AG08396 (cell line): ENCODE data around the gene MXRA8.
"Not testable (repeated sequence)": the region's sequence is repeated elsewhere in the genome, so short reads cannot be mapped to it uniquely, and the experiment has no call there.

ENCODE experiments used
- DNase-seq: peaks from one replicate; pipeline ENCODE4 v3.0.0; 2012; ENCODE audit warnings: low spot score, mixed read lengths

The MXRA8 gene

GRCh38 chr1:1320666-1321448 is 37.5 kb downstream of the MXRA8 start:
- DNase-seq = peak; percentile 66

- DNase-seq = no peak
Observed at GRCh38 chr1:1319646-1319941, 38.8 kb downstream of the MXRA8 start.

GRCh38 chr1:1318777-1319645 is 39.3 kb downstream of the MXRA8 start:
- no peak for DNase-seq

- DNase-seq = peak; percentile 76
Observed at GRCh38 chr1:1318131-1318652, 40.2 kb downstream of the MXRA8 start.

- no peak for DNase-seq
Observed at GRCh38 chr1:1317420-1317819, 40.9 kb downstream of the MXRA8 start.

GRCh38 chr1:1316199-1316598 is 42.2 kb downstream of the MXRA8 start:
- not testable (repeated sequence) for DNase-seq

- DNase-seq = no peak
Observed at GRCh38 chr1:1315435-1315954, 42.9 kb downstream of the MXRA8 start.

- no peak for DNase-seq
Observed at GRCh38 chr1:1314678-1315335, 43.5 kb downstream of the MXRA8 start.

GRCh38 chr1:1314237-1314586 is 44.1 kb downstream of the MXRA8 start:
- no peak for DNase-seq

- no peak for DNase-seq
Observed at GRCh38 chr1:1313500-1314236, 44.7 kb downstream of the MXRA8 start.

- DNase-seq = no peak
Observed at GRCh38 chr1:1312450-1313314, 45.7 kb downstream of the MXRA8 start.

GRCh38 chr1:1311107-1312104 is 46.9 kb downstream of the MXRA8 start:
- no peak for DNase-seq

- no peak for DNase-seq
Observed at GRCh38 chr1:1310476-1311053, 47.8 kb downstream of the MXRA8 start.

GRCh38 chr1:1310109-1310385 is 48.3 kb downstream of the MXRA8 start:
- DNase-seq = no peak

- DNase-seq = no peak
Observed at GRCh38 chr1:1309251-1310108, 48.9 kb downstream of the MXRA8 start.

- DNase-seq = no peak
Observed at GRCh38 chr1:1308756-1309250, 49.6 kb downstream of the MXRA8 start.

- peak; percentile 100 for DNase-seq
Observed at GRCh38 chr1:1307923-1308755, 50.2 kb downstream of the MXRA8 start, which contains the start of the genes ACAP3 and PUSL1. Gene ACAP3 (minus strand): TSS chr1:1307930. CDS start chr1:1307815, 115 bp downstream. Gene PUSL1 (plus strand): TSS chr1:1308597. CDS start chr1:1308644, 47 bp downstream.
